NCI-H2171 treated with DMSO at 0.1 percent for 48 hours (cell line): ENCODE results near the gene NANOS1.
"Not testable (repeated sequence)": the region's sequence is repeated elsewhere in the genome, so short reads cannot be mapped to it uniquely, and the experiment has no call there.

ENCODE experiments used
- DNase-seq: peaks from one replicate; lab custom pipeline; 2025; lab: John Stamatoyannopoulos, UW

The NANOS1 gene

DNA sequence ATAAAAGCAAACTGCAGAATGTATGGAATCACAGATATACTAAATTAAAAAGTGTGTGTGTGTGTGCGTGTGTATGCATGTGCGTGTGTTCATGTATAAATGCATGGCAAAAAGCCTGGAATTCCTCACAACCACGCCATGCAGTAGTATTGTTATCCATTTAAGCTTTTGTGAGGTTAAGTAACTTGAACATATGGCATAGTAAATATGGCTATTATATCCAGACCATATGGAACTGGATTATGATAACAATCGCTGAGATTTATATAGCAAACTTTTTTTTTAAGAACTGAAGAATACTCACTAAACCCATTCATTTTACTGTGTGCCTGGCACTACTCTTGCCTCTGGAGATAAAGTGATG is 22.3 kb upstream of the NANOS1 start:
- peak; percentile 83 for DNase-seq

DNA sequence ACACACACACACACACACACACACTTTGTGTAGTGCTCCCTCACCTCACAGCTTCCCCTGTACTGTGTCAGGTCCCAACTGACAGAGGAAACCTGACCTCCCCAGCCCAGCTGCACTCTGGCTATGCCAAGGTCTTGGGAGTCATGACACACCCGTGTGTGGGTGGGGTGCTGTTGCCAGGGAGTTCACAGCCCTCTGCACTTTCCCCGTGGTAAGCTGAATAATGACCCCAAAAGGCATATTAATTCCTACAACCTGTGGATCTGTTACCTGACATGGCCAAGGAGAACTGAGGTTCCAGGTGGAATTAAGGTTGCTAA is 8.9 kb upstream of the NANOS1 start:
- no peak for DNase-seq

DNA sequence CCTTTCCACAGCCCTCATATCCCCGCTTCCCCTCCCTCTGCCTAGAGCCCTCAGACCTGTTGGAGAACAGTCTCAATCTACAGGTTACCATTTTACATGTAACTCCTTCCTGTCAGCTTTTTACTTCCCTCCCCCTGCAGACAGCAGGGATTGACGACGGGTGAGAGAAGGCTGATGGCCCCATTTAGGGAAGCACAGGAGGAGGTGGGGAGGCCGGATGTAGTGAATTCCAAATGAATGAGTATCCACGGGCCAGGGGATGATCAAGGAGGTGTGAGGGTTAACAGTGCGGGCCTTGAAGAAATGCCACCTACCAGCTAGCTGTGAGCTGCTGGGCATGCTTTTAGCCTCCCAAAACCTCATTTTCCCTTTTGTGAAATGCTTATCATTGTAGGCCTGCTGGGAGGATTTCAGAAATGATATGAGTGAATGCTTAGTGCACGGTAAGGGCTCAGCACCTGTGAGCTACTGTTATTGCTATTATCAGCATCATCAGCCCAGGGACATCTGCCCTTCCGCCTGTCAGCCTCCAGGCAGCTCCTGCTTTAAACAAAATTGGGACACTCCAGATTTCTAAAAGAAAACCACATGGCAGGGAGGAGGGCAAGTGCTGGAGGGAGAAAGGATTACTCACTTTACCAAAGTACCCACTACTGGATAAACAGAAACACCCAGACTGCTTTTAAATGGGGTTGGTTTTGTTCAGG is 6.5 kb upstream of the NANOS1 start:
- DNase-seq: peak; percentile 67

DNA sequence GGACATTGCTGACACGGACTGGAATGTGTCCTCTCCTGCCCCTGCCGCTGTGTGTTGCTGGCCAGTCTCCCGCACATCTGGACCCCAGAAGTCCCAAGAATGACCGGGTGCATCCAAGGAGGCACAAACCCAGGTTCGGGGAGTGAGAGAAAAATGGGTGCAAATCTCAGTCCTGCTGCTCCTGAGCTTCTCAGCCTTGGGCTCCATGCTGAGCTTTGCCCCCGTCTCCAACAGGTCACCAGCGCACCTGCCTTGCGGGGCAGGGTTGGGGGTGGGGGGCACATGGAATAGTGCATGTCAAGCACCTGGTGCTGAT is 6.0 kb upstream of the NANOS1 start:
- DNase-seq: no peak

GRCh38 chr10:119024882-119025281 is 4.6 kb upstream of the NANOS1 start:
- no peak for DNase-seq

- no peak for DNase-seq
Measured at GRCh38 chr10:119025336-119025735, 4.2 kb upstream of the NANOS1 start.

GRCh38 chr10:119025776-119026175 is 3.7 kb upstream of the NANOS1 start:
- DNase-seq: no peak

DNA sequence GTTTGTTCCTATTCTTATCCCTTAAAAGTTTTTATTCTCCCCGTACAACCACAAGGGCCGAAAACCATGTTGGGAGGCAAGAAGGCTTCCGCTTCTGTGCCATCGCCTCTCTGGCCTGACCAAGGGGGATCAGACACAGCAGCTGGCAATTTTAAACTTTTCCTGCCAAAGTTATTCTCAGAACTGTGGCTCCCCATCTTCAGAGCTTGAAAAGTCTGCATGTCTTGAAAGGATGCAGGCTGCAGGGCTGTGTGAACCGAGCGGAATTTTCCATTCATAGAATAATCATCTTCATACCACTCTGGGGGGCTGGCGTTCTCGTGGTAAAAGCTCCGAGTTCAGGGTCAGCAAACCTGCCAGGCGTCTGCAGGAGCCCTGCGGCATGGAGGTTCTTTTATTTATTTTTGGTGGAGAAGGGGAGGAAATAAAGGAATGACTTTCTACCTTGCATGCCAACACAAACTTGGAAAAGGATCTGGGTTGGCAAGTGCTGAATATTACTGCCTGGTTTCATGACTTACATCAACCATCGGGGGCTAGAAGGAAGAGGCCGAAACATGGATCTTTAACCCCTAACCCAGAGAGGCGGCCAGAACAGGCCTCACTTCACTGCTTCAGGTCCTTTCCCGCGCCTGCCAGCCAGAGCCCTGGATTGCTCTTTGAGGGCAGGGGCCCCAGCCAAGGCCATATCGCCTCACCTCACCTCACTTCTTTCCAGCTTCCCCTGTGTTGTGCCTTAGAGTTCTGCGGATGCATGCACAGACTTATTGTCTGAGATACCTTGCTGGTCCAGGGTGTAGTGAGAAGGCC is 3.0 kb upstream of the NANOS1 start:
- DNase-seq: no peak

- not testable (repeated sequence) for DNase-seq
Measured at GRCh38 chr10:119028445-119028899, 1.0 kb upstream of the NANOS1 start.

DNA sequence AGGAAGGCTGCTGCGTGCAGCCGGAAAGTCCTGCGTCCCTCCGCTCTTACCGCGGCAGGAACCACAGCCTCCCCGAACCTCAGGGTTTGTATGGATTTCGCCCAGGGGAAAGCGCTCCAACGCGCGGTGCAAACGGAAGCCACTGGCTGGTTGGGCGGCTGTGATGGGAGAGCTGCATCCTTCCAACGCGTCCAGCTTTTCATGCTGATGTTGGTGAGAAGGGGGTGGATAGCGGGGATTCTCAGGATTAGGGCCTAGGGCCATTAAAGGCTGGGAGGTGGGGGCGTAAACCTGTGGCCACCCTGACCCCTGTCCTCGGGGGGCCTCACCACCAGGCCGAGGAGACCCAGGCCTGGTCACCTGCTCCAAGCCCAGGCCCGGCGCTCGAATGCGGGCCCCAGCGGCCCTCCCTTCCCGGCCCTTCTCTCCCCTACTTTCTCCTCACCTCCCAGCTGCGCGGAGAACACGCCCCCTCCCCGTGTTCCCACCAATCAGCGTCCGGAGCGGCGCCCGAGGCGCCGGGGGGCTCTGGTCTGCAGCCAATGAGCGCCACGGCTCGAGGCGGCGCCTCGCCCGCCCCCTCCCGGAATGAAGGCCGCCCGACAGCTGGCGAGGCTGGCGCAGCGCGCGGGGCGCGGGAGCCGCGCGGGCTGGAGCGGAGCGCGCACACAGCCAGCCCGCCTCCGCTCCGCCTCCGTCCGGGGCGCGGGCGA is 458 bp upstream of the NANOS1 start:
- peak; percentile 77 for DNase-seq

DNA sequence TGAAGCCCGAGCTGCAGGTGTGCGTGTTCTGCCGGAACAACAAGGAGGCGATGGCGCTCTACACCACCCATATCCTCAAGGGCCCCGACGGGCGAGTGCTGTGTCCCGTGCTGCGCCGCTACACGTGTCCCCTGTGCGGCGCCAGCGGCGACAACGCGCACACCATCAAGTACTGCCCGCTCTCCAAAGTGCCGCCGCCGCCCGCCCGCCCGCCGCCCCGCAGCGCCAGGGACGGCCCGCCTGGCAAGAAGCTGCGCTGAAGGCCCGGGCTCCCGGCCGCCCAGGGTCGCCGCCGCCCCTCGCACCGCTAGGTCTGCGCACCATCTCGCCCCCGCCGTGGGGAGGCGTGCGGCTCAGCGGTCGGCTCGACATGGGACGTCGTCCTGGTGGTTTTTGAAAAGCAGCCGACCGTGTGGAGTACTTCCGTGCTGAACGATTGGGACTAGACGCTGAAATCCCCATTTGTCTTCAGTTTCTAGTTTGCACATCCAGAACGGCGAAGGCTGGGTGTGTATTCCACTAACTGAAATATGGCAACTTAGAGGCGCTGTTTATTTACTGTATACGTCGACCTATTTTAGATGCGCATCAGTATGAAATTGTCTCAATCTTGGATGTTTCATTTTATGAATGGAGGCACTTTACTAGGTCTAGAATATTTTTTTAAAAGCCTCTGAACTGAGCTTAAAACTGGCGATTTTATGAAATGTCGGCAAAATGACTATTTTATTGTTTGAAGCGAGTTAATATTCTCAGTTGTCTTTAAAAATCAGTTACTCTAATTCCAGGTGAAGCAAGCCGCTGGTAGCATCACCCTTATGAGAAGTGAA is 1.1 kb downstream of the NANOS1 start:
- peak; percentile 62 for DNase-seq

DNA sequence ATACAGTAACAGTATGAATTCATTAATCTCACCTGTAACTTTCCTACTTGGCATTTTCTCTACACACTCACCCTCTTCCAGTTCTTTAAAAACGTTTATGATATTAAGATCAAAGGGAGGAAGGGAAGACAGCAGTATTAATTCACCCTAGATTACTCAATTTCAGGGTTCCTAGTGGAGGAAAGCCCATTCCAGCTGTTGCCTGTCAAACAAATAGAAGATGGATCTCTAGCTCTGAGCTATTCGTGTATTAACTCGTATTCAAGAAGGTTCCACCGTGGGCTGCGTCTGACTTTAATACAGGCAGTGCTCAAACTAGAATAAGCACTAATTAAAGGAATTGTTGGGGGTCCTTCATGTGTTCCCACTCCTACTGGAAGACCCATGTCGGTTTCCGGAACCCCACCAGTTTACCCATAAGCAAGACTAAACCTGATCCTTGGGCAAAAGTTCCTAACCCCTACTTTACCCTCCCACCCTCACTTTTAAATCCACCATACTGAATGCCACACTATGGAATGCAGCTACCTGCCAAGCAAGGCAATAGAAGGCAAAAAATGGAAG is 2.1 kb downstream of the NANOS1 start:
- peak; percentile 5 for DNase-seq

GRCh38 chr10:119039161-119039560 is 9.6 kb downstream of the NANOS1 start:
- no peak for DNase-seq

- no peak for DNase-seq
Measured at GRCh38 chr10:119041326-119041725, 11.8 kb downstream of the NANOS1 start.

GRCh38 chr10:119042169-119042568 is 12.7 kb downstream of the NANOS1 start:
- no peak for DNase-seq

DNA sequence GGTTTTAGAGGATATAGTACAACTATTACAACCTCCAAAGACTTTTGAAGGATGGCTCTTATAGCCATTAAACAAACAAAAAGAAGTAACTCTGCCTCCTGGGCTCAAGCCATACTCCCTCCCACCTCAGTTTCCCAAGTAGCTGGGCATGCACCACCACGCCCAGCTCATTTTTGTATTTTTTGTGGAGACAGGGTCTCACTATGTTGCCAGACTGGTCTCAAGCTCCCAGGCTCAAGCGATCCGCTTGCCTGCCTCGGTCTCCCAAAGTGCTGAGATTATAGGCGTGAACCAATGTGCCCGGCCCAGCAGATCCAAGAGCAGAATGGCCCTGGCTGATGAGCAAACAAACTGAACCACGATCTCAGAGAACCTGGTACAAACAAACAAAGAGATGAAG is 16.0 kb downstream of the NANOS1 start:
- no peak for DNase-seq

DNA sequence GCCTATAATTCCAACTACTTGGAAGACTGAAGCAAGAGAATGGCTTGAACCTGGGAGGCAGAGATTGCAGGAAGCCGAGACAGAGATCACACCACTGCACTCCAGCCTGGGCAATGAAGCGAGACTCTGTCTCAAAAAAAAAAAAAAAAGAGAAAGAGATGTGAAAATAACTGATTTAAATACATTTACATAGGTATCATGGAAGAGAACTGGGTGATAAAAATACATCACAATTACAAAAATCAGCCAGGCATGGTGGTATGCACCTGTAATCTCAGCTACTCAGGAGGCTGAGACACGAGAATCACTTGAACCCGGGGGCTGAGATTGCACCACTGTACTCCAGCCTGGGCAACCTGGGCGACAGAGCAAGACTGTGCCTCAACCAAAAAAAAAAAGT is 19.8 kb downstream of the NANOS1 start:
- DNase-seq: no peak

DNA sequence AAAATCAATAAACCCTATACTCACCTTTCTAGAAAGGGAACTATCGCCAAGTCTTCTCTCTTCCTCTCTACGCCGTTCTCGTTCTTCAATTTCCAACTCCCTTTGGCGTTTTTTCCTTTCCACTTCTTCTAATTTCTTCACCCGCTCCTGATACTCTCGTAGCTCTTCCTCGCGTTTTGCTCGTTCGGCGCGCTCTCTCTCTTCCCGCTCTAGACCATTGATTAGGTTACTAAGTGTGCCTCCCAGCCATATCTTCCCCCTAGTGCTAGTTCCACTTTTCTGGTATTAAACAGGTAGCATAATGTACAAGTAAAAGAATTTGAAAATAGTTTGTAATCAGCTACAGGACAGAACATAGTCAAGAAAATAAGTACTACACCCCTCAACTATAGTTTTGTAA is 20.3 kb downstream of the NANOS1 start:
- no peak for DNase-seq

DNA sequence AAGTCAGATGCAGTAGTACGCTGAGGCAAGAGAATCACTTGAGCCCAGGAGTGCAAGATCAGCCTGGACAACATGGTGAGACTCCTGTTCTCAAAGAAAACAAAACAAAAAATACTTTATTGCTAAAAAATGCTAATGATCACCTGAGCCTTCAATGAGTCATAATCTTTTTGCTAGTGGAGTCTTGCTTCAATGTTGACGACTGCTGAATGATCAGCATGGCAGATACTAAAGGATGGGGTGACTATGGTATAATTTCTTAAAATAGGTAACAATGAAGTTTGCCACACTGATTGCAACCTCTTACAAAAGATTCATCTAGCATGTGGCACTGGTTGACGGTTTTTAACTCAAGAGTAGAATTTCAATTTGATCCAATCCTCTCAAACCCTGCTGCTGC is 22.3 kb downstream of the NANOS1 start:
- no peak for DNase-seq

- no peak for DNase-seq
Measured at GRCh38 chr10:119055472-119055871, 26.0 kb downstream of the NANOS1 start.

DNA sequence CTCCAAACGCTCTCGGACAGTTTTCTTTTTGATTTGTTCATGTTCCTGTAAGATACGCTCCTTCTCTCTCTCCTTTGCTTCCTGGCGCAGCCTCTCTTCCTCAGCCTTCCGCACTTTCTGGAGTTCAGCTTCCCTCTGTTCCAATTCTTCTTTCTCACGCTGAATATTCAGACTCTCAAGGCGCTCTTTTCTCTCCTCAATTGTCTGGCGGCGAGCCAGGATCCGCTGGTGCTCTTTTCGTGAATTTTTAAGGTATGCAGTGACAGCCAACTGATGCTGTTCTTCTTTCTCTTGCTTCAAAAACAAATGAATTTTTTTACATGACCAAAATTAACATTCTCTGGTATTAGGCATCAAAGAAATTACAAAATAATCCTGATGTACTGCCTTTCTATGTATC is 28.5 kb downstream of the NANOS1 start:
- no peak for DNase-seq

DNA sequence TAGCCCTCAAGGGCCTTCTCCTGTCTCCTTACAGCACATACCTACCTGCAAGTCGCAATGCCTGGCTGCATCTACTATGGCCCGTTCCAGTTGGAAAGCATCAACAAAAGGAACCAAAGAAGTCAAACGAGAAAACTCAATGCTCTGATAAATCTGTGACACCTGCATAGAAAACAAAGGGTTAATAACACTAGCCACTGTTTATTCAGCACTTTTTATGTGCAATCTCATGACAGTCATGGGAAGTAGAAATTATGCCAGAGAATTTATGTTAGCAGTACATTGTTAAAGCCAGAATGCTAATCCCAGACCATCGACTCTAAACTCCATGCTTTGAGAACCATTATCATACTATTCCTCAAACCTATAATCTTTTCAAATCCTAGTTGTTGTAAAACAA is 30.0 kb downstream of the NANOS1 start:
- no peak for DNase-seq
